HG03196 (cell line): ENCODE data around the gene GLCCI1.

ENCODE experiments used
- ATAC-seq: cut with Tn5 transposase; IDR thresholded peaks from one replicate; pipeline ENCODE4 v1.9.1; 2021; ENCODE audit not compliant: unreplicated experiment

GLCCI1 gene

GRCh38 chr7:7959979-7960670, 8.5 kb upstream of the GLCCI1 start:
- peak; percentile 85 for ATAC-seq

DNA sequence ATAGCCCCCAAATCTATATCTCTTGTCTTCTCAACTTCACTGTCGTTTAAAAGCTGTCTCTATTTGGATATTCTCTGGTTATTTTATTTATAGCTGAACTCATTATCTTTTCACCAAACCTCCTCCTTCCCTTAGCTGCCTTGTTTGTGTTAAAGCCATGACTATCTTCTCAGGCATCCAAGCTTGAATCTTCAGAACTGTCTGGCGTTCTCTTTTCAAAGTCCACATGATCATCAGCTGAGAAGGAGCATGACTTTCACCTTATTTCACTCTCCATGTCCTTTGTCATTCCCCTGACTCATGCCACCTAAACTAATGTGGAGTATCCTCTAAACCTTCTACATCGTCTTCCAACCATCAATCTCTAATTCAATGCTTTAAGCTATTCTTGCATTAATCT, 5.7 kb upstream of the GLCCI1 start:
- no peak for ATAC-seq

DNA sequence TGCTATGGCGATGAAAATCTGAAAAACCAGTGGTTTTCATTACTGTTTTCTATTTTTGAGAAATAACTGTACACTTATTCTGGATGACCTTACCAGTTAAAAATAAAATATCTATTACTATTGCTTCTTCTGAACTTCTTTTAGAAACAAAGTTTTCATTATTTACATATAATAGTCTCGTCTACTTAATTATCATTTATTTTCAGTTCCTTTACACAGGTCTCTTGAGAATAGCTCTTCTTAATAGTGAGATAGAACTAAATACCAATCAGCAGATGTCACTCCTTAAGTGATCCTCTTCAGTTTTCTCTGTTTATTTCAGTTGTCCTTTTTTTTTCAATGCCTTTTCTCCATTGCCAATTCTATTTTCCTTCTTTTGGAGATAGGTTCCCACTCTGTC, 4.3 kb upstream of the GLCCI1 start:
- ATAC-seq, result no peak

GRCh38 chr7:7964691-7965090, 3.9 kb upstream of the GLCCI1 start:
- no peak for ATAC-seq

GRCh38 chr7:7965301-7965700, 3.3 kb upstream of the GLCCI1 start:
- no peak for ATAC-seq

GRCh38 chr7:7966141-7966734, 2.4 kb upstream of the GLCCI1 start:
- no peak for ATAC-seq

DNA sequence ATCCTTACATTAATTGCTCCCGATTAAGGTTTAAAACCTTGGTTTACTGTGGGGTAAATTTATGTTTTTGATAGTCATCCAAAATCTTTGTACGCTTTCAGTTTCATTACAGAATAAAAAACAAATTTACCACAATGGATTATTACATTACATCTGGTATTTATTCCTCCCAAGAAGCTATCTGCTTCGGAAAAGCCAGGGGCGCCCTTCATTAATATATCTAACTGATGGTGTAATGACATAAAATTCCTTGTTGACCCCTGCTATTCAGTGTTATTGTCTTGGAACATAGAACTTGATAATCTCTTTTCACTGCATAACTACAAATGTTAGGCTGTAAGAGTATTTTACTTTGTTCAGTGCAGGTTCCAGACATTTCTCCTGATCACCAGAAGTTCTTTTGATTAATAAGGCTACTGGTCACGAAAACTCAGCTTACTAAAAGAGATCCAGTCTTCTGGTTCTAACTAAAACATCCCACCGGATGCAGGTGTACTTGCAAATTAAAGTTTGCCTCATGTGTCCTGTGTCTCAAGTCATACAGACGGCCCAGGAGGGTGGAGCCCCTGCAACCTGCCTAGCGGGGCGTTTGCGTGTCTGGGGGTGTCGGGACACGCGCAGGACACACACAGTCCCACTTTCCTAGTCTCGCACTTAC, 581 bp upstream of the GLCCI1 start:
- ATAC-seq, result no peak

GRCh38 chr7:7969306-7970236, 975 bp downstream of the GLCCI1 start:
- no peak for ATAC-seq

DNA sequence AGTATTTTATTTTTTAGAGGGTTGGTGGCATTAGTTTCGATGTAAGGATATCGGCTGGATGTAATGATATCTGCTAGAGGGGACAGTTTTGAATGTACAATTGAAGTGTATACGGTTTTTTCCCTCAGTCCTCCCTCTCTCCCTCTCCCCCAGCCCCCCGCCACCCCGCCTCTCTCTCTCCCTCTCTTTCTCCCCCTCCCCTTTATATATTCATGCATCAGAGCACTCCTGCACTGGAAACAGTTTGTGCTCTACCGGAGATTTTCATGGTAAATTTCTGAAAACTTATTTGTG, 1.6 kb downstream of the GLCCI1 start:
- no peak for ATAC-seq

GRCh38 chr7:7970531-7971307, 2.1 kb downstream of the GLCCI1 start:
- ATAC-seq, result no peak

- ATAC-seq, result no peak
Observed at GRCh38 chr7:7971308-7972040, 2.9 kb downstream of the GLCCI1 start.

GRCh38 chr7:7972128-7972527, 3.5 kb downstream of the GLCCI1 start:
- no peak for ATAC-seq

- no peak for ATAC-seq
Observed at GRCh38 chr7:7972922-7973594, 4.5 kb downstream of the GLCCI1 start.

DNA sequence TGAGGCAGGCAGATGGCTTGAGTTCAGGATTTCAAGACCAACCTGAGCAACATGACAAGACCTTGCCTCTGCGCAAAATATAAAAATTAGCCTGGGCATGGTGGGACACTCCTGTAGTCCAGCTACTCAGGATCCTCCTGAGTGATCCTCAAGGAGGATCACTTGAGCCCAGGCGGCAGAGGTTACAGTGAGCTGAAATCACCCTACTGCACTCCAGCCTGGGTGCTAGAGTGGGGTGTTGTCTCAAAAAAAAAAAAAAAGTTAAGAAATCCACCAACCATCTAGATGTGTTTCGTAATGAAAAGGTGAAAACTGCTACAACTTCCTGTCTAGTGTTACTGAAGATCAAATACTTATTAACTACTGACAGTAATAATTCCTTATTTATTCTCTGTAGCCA, 8.1 kb downstream of the GLCCI1 start:
- no peak for ATAC-seq

- ATAC-seq, result no peak
Observed at GRCh38 chr7:7977774-7978173, 9.2 kb downstream of the GLCCI1 start.

- no peak for ATAC-seq
Observed at GRCh38 chr7:7978860-7979259, 10.3 kb downstream of the GLCCI1 start.

DNA sequence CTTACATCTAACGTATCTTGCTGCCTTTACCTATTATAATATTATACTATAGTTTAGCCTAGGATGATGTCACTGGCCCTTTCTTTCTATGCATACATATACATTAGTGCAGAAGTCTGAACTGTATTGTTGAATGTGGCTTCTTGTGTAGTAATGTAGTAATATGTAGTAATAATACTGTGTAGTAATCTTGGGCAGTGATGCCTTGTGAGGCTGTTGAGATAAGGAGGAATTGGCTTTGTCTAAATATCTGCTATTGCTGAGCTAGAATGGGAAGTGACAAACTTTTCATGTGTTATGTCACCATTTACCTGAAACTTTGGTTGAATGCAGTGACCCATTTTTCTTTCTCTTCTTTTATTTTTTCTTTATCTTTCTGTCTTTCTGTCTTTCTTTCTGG, 11.0 kb downstream of the GLCCI1 start:
- no peak for ATAC-seq

- no peak for ATAC-seq
Observed at GRCh38 chr7:7980134-7980533, 11.5 kb downstream of the GLCCI1 start.

DNA sequence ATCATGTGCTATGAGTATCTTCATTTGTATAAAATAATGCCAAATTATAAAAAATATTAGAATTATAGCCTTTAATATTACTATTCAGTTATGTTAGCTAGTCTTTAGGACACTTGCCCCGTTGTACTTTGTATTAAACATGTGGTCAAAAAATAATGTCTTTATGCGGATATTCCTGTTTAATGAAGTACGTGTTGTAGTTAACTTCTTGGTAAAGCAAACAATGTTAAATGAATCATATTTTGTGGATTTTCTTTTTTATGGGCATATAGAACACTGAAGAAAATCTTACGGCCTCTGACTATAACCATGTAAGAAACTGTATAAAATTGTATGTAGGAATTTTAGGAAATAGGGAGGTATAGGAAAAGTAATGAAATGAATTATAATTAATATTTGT, 14.3 kb downstream of the GLCCI1 start:
- ATAC-seq, result no peak

DNA sequence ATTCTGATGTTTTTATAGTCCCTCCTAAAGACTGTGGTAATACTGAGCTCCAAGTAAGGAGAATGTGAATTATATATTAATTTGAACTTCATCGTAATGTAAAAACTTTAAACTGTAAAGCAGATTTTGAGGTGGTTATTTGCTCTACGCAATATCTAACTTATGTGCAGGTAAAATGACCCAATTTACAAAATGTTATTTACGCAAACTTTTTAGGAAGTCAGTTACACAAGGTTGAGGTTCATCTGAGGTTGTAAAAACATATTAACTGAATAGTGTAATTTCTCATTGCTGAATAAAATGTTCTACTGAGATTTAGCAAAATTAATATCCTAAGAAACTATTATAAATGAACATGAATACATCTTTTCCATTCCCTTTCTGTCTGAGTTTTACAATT, 15.8 kb downstream of the GLCCI1 start:
- no peak for ATAC-seq
